ENCODE results near the gene CYP3A4. TPM values are rescaled to one million over a fixed set of nuclear protein-coding genes. Genes with fewer than 3 reads are reported as not detected.
"Not testable (repeated sequence)": the region's sequence is repeated elsewhere in the genome, so short reads cannot be mapped to it uniquely, and the experiment has no call there.

Gene CYP3A4
- total RNA-seq, 2 donors from 2014 or later, result not detected

GRCh38 chr7:99820408-99821027 is 36.5 kb upstream of the CYP3A4 start:
- Histone ChIP-seq H3K4me1 (ENCODE audit: control insufficient read depth in 1 of 2, low read depth in 2 of 2) (peaks cover 0 to 18% of the 10 kb centered on the region in 2 donors), H3K9me3 (no peaks in the 10 kb centered on the region), H3K27me3 (replicated peaks; ENCODE audit: insufficient read depth) (no peaks in the 10 kb centered on the region), H3K4me3 (no peak overlapping the region), H3K36me3 (no peaks in the 10 kb centered on the region), H3K27ac (no peak overlapping the region)
- no peak for TF ChIP-seq CTCF (IDR thresholded peaks at IDR 0.05)
- ATAC-seq (ENCODE audit: insufficient number of reproducible peaks, low FRiP score, low read depth) (no peak), DNase-seq (ENCODE audit: low spot score) (no peak)

GRCh38 chr7:99808766-99809165 is 24.8 kb upstream of the CYP3A4 start:
- TF ChIP-seq CTCF (IDR thresholded peaks at IDR 0.05), result no peak
- no peaks in the 10 kb centered on the region for H3K4me1 ChIP-seq (ENCODE audit: control insufficient read depth in 1 of 2, low read depth in 2 of 2)
- no peak for ATAC-seq (ENCODE audit: insufficient number of reproducible peaks, low FRiP score, low read depth)

GRCh38 chr7:99806839-99807478 is 23.0 kb upstream of the CYP3A4 start:
- Histone ChIP-seq H3K27ac (no peak overlapping the region), H3K9me3 (peaks cover 6% of the 10 kb centered on the region), H3K4me3 (no peak overlapping the region), H3K4me1 (ENCODE audit: control insufficient read depth in 1 of 2, low read depth in 2 of 2) (no peaks in the 10 kb centered on the region), H3K36me3 (no peaks in the 10 kb centered on the region), H3K27me3 (replicated peaks; ENCODE audit: insufficient read depth) (no peaks in the 10 kb centered on the region)
- DNase-seq (ENCODE audit: low spot score) (no peak), ATAC-seq (ENCODE audit: insufficient number of reproducible peaks, low FRiP score, low read depth) (no peak)
- TF ChIP-seq CTCF (IDR thresholded peaks at IDR 0.05), result no peak

More at GRCh38 chr7:99808766-99809165, 24.8 kb upstream of the CYP3A4 start:
- no peak overlapping the region for H3K27ac ChIP-seq
- H3K9me3 ChIP-seq, result peaks cover 6% of the 10 kb centered on the region
- no peak for DNase-seq (ENCODE audit: low spot score)
- no peaks in the 10 kb centered on the region for H3K36me3 ChIP-seq
- no peak overlapping the region for H3K4me3 ChIP-seq
- no peaks in the 10 kb centered on the region for H3K27me3 ChIP-seq (replicated peaks; ENCODE audit: insufficient read depth)

GRCh38 chr7:99805641-99806040 is 21.7 kb upstream of the CYP3A4 start:
- no peaks in the 10 kb centered on the region for H3K4me1 ChIP-seq (ENCODE audit: control insufficient read depth in 1 of 2, low read depth in 2 of 2)
- no peak overlapping the region for H3K4me3 ChIP-seq
- no peak for DNase-seq (ENCODE audit: low spot score)
- no peaks in the 10 kb centered on the region for H3K36me3 ChIP-seq
- no peak overlapping the region for H3K27ac ChIP-seq
- TF ChIP-seq CTCF (IDR thresholded peaks at IDR 0.05), result no peak
- peaks cover 6% of the 10 kb centered on the region for H3K9me3 ChIP-seq
- no peak for ATAC-seq (ENCODE audit: insufficient number of reproducible peaks, low FRiP score, low read depth)
- H3K27me3 ChIP-seq (replicated peaks; ENCODE audit: insufficient read depth), result no peaks in the 10 kb centered on the region

GRCh38 chr7:99803118-99803517 is 19.1 kb upstream of the CYP3A4 start:
- not testable (repeated sequence) for H3K27ac ChIP-seq; H3K36me3 ChIP-seq; H3K27me3 ChIP-seq (replicated peaks; ENCODE audit: insufficient read depth); H3K4me1 ChIP-seq (ENCODE audit: control insufficient read depth in 1 of 2, low read depth in 2 of 2); ATAC-seq (ENCODE audit: insufficient number of reproducible peaks, low FRiP score, low read depth); H3K4me3 ChIP-seq; H3K9me3 ChIP-seq; DNase-seq (ENCODE audit: low spot score)

- not testable (repeated sequence) for H3K9me3 ChIP-seq; DNase-seq (ENCODE audit: low spot score); ATAC-seq (ENCODE audit: insufficient number of reproducible peaks, low FRiP score, low read depth); H3K27ac ChIP-seq; H3K4me1 ChIP-seq (ENCODE audit: control insufficient read depth in 1 of 2, low read depth in 2 of 2); H3K4me3 ChIP-seq; H3K36me3 ChIP-seq; H3K27me3 ChIP-seq (replicated peaks; ENCODE audit: insufficient read depth)
These were observed 17.4 kb upstream of the CYP3A4 start for GRCh38 chr7:99801407-99801806.

Measured in thoracic aorta (tissue), 2 donors.